Measurements from ENCODE around the gene XYLT1. TPM values are rescaled to one million over a fixed set of nuclear protein-coding genes. Genes with fewer than 3 reads are reported as not detected.

The XYLT1 gene
- total RNA-seq, 4 donors from 2014 or later: 5.6 to 14.9 (median 10.8) TPM

GRCh38 chr16:17346621-17347569 is 123.9 kb downstream of the XYLT1 start:
- intact Hi-C loops (cut with DNase I): no loop called here
- no peak for DNase-seq
- Histone ChIP-seq H3K36me3 (no peaks in the 10 kb centered on the region), H3K9me3 (no peaks in the 10 kb centered on the region), H3K27ac (peak overlapping the region in 1 of 3 donors; percentile 91), H3K4me3 (replicated peaks in 1 of 3) (no peak overlapping the region), H3K4me1 (peaks cover 14 to 25% of the 10 kb centered on the region in 2 donors), H3K27me3 (no peaks in the 10 kb centered on the region)
- TF ChIP-seq POLR2A (IDR thresholded peaks at IDR 0.05): no peak
- no peak for TF ChIP-seq CTCF (IDR thresholded peaks at IDR 0.05)
- WGBS, 2 donors: 78 to 83% methylated on average over 12 of the region's 12 CpGs

GRCh38 chr16:17345043-17345442 is 125.7 kb downstream of the XYLT1 start:
- no peaks in the 10 kb centered on the region for H3K27me3 ChIP-seq
- no peak overlapping the region for H3K4me3 ChIP-seq (replicated peaks in 1 of 3)
- WGBS, 2 donors: 5 to 6% methylated on average over 5 of the region's 5 CpGs
- peak; percentile 87 to 89 for DNase-seq
- TF ChIP-seq POLR2A (IDR thresholded peaks at IDR 0.05): no peak
- TF ChIP-seq CTCF (IDR thresholded peaks at IDR 0.05): no peak
- H3K36me3 ChIP-seq: no peaks in the 10 kb centered on the region
- H3K27ac ChIP-seq: peak overlapping the region; percentile 70 to 91 (median 85)
- H3K9me3 ChIP-seq: no peaks in the 10 kb centered on the region
- intact Hi-C loops (cut with DNase I): no loop called here
- peaks cover 14 to 25% of the 10 kb centered on the region in 2 donors for H3K4me1 ChIP-seq

GRCh38 chr16:17343728-17344127 is 127.0 kb downstream of the XYLT1 start:
- intact Hi-C loops (cut with DNase I): no loop called here
- no peak for DNase-seq
- no peaks in the 10 kb centered on the region for H3K27me3 ChIP-seq
- 55 to 72% methylated on average over 8 of the region's 8 CpGs for WGBS, 2 donors
- H3K4me3 ChIP-seq (replicated peaks in 1 of 3): no peak overlapping the region
- H3K36me3 ChIP-seq: no peaks in the 10 kb centered on the region
- TF ChIP-seq CTCF (IDR thresholded peaks at IDR 0.05) (no peak), POLR2A (IDR thresholded peaks at IDR 0.05) (no peak)
- H3K9me3 ChIP-seq: no peaks in the 10 kb centered on the region
- peak overlapping the region in 2 of 3 donors; percentile 48 to 91 for H3K27ac ChIP-seq
- peaks cover 14 to 25% of the 10 kb centered on the region in 2 donors for H3K4me1 ChIP-seq

- no peaks in the 10 kb centered on the region for H3K27me3 ChIP-seq
- H3K9me3 ChIP-seq: no peaks in the 10 kb centered on the region
- 92 to 93% methylated on average over 10 of the region's 10 CpGs for WGBS, 2 donors
- DNase-seq: no peak
- H3K4me3 ChIP-seq (replicated peaks in 1 of 3): no peak overlapping the region
- TF ChIP-seq POLR2A (IDR thresholded peaks at IDR 0.05): no peak
- TF ChIP-seq CTCF (IDR thresholded peaks at IDR 0.05): no peak
- intact Hi-C loops (cut with DNase I): no loop called here
- H3K27ac ChIP-seq: peak overlapping the region in 2 of 3 donors; percentile 48 to 91
- no peaks in the 10 kb centered on the region for H3K36me3 ChIP-seq
- peaks cover 14 to 25% of the 10 kb centered on the region in 2 donors for H3K4me1 ChIP-seq
Observed at GRCh38 chr16:17343028-17343427, 127.7 kb downstream of the XYLT1 start.

DNA sequence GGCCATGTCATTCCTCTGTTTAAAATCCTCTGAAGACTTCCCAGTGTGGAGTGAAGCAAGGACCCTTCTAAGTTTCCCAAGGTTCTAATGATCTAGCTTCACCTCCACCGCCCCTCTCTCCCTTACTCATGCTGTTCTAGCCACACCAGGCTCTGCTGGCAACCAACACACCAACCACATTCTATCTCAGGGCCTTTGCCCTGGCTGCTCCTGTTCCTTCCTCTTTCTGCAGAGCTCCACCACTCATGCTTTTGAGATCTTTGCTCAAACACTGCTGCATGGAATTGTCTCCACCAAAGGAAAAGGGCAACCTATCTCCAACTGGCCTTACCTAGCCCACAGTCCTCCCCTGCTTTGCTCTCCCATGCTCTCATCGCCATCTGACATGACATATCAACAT is 128.7 kb downstream of the XYLT1 start:
- intact Hi-C loops (cut with DNase I): no loop called here
- 98 to 100% methylated on average over 2 of the region's 2 CpGs for WGBS, 2 donors

More for the DNA sequence above, 128.7 kb downstream of the XYLT1 start:
- H3K9me3 ChIP-seq: no peaks in the 10 kb centered on the region
- no peak for TF ChIP-seq CTCF (IDR thresholded peaks at IDR 0.05)
- no peak for TF ChIP-seq POLR2A (IDR thresholded peaks at IDR 0.05)
- peaks cover 14 to 25% of the 10 kb centered on the region in 2 donors for H3K4me1 ChIP-seq
- no peaks in the 10 kb centered on the region for H3K27me3 ChIP-seq
- no peak for DNase-seq
- no peaks in the 10 kb centered on the region for H3K36me3 ChIP-seq
- no peak overlapping the region for H3K4me3 ChIP-seq (replicated peaks in 1 of 3)
- H3K27ac ChIP-seq: no peak overlapping the region

All from thyroid gland (tissue), 4 donors.